Ascending aorta (tissue), 2 donors: Measurements from ENCODE around the gene DNAH8. TPM values are rescaled to one million over a fixed set of nuclear protein-coding genes. Genes with fewer than 3 reads are reported as not detected.

Source experiments
- DNase-seq, 2 donors: peaks; one replicate each; pipeline ENCODE4 v3.0.0-alpha.2; 2019; ENCODE audit warnings: low spot score in 2 of 2
- H3K27ac ChIP-seq, 2 donors: fragments of 200-600 bp; sonication (generic); one replicate each; pipeline ENCODE4 v1.5.1; 2016 to 2017; ENCODE audit warnings: mild to moderate bottlenecking in 1 of 2
- H3K27me3 ChIP-seq: fragments of 200-600 bp; sonication (generic); one replicate; pipeline ENCODE4 v1.5.1; 2017
- H3K36me3 ChIP-seq, 2 donors: fragments of 200-600 bp; sonication (generic); one replicate each; pipeline ENCODE4 v1.5.1; 2016
- H3K4me1 ChIP-seq, 2 donors: fragments of 200-600 bp; sonication (generic); one replicate each; pipeline ENCODE4 v1.5.1; 2016 to 2017; ENCODE audit warnings: mild to moderate bottlenecking in 1 of 2
- H3K4me3 ChIP-seq, 2 donors: fragments of 200-600 bp; sonication (generic); one replicate each; pipeline ENCODE4 v1.5.1; 2016 to 2017; ENCODE audit warnings: mild to moderate bottlenecking in 1 of 2
- H3K9me3 ChIP-seq, 2 donors: fragments of 200-600 bp; sonication (generic); one replicate each; pipeline ENCODE4 v1.5.1; 2016
- CTCF ChIP-seq, 3 experiments: fragments of 200-600 bp in 2 of 3; fragments of 450-650 bp in 1 of 3; sonication (generic) in 2 of 3; IDR thresholded peaks; one replicate each; pipeline ENCODE4 v1.5.1; 2016 to 2019; ENCODE audit warnings: antibody characterized with exemption in 3 of 3, mild to moderate bottlenecking in 1 of 3, moderate library complexity in 1 of 3
- intact Hi-C: fragments of 100-400 bp; cut with DNase I; formaldehyde crosslinking; loops from one replicate; pipeline ENCODE4 v1.15.1; 2023
- total RNA-seq: library from RNA; depleted of rRNA; stranded (reverse); fragments of >200 nt; gene quantifications from one replicate; pipeline ENCODE4 v1.1.0, GENCODE V29; 2016

The DNAH8 gene
- total RNA-seq, 1 donor from 2014 or later, result not detected

GRCh38 chr6:38933426-38933825 is 218.3 kb downstream of the DNAH8 start:
- no peak overlapping the region for H3K27ac ChIP-seq
- no peaks in the 10 kb centered on the region for H3K27me3 ChIP-seq
- H3K4me3 ChIP-seq, result no peak overlapping the region
- no peak for DNase-seq
- H3K36me3 ChIP-seq, result no peaks in the 10 kb centered on the region
- TF ChIP-seq CTCF (IDR thresholded peaks at IDR 0.05), result no peak
- no peaks in the 10 kb centered on the region for H3K4me1 ChIP-seq
- no peaks in the 10 kb centered on the region for H3K9me3 ChIP-seq
- intact Hi-C loops, result no loop called here

- no peak for DNase-seq
- no peak for TF ChIP-seq CTCF (IDR thresholded peaks at IDR 0.05)
- intact Hi-C loops, result no loop called here
These were observed 219.9 kb downstream of the DNAH8 start for GRCh38 chr6:38935051-38935450.

GRCh38 chr6:38937839-38938613 is 222.9 kb downstream of the DNAH8 start:
- H3K27me3 ChIP-seq, result no peaks in the 10 kb centered on the region
- H3K4me3 ChIP-seq, result no peak overlapping the region
- no peaks in the 10 kb centered on the region for H3K36me3 ChIP-seq
- DNase-seq, result no peak
- no peak overlapping the region for H3K27ac ChIP-seq
- H3K4me1 ChIP-seq, result no peaks in the 10 kb centered on the region
- intact Hi-C loops, result no loop called here
- no peaks in the 10 kb centered on the region for H3K9me3 ChIP-seq
- no peak for TF ChIP-seq CTCF (IDR thresholded peaks at IDR 0.05)

More at GRCh38 chr6:38935051-38935450, 219.9 kb downstream of the DNAH8 start:
- Histone ChIP-seq H3K27me3 (no peaks in the 10 kb centered on the region), H3K36me3 (no peaks in the 10 kb centered on the region), H3K4me1 (no peaks in the 10 kb centered on the region), H3K27ac (no peak overlapping the region), H3K9me3 (no peaks in the 10 kb centered on the region), H3K4me3 (no peak overlapping the region)

- no peak overlapping the region for H3K27ac ChIP-seq
- H3K4me1 ChIP-seq, result no peaks in the 10 kb centered on the region
- H3K36me3 ChIP-seq, result no peaks in the 10 kb centered on the region
- H3K4me3 ChIP-seq, result no peak overlapping the region
- TF ChIP-seq CTCF (IDR thresholded peaks at IDR 0.05), result no peak
- no peak for DNase-seq
- intact Hi-C loops, result no loop called here
- H3K27me3 ChIP-seq, result no peaks in the 10 kb centered on the region
- H3K9me3 ChIP-seq, result no peaks in the 10 kb centered on the region
These were observed 223.6 kb downstream of the DNAH8 start for GRCh38 chr6:38938741-38939140.

GRCh38 chr6:38942442-38942841 is 227.3 kb downstream of the DNAH8 start:
- no peak overlapping the region for H3K4me3 ChIP-seq
- intact Hi-C loops, result no loop called here
- no peaks in the 10 kb centered on the region for H3K36me3 ChIP-seq
- H3K27ac ChIP-seq, result no peak overlapping the region
- no peak for DNase-seq
- no peaks in the 10 kb centered on the region for H3K9me3 ChIP-seq
- H3K27me3 ChIP-seq, result no peaks in the 10 kb centered on the region
- no peaks in the 10 kb centered on the region for H3K4me1 ChIP-seq
- TF ChIP-seq CTCF (IDR thresholded peaks at IDR 0.05), result no peak
